ENCODE results near the gene MGLL. TPM values are rescaled to one million over a fixed set of nuclear protein-coding genes. Genes with fewer than 3 reads are reported as not detected.

The MGLL gene
- polyA plus RNA-seq, 1 experiment: 108 TPM

- no peak for TF ChIP-seq CTCF (IDR thresholded peaks at IDR 0.05; ENCODE audit: insufficient read depth, low read depth, low read length)
- Histone ChIP-seq H3K4me3 (ENCODE audit: low read depth, low read length) (no peak overlapping the region), H3K27me3 (ENCODE audit: control insufficient read depth, insufficient read depth, low read length) (no peaks in the 10 kb centered on the region), H3K36me3 (ENCODE audit: control insufficient read depth, insufficient read depth, low read length) (no peaks in the 10 kb centered on the region; the same call in none of the 2 replicates)
- CTCF ChIA-PET: no interaction called here
- no peak for DNase-seq (ENCODE audit: low read depth)
- POLR2A ChIA-PET: no interaction called here
Measured at GRCh38 chr3:127741246-127741645, 81.1 kb downstream of the MGLL start.

GRCh38 chr3:127740136-127740915 lies 82.0 kb downstream of the MGLL start:
- POLR2A ChIA-PET: no interaction called here
- CTCF ChIA-PET: no interaction called here
- no peak for DNase-seq (ENCODE audit: low read depth)
- Histone ChIP-seq H3K4me3 (ENCODE audit: low read depth, low read length) (no peak overlapping the region), H3K36me3 (ENCODE audit: control insufficient read depth, insufficient read depth, low read length) (no peaks in the 10 kb centered on the region; the same call in none of the 2 replicates), H3K27me3 (ENCODE audit: control insufficient read depth, insufficient read depth, low read length) (no peaks in the 10 kb centered on the region)
- TF ChIP-seq CTCF (IDR thresholded peaks at IDR 0.05; ENCODE audit: insufficient read depth, low read depth, low read length): no peak

GRCh38 chr3:127739347-127740135 lies 82.8 kb downstream of the MGLL start:
- ChIA-PET POLR2A (no interaction called here), CTCF (interaction anchor here (1.4 kb wide), 1 partner anchor 16 kb away, joined by 3 read pairs; no protein-coding TSS in a partner anchor)
- no peaks in the 10 kb centered on the region for H3K27me3 ChIP-seq (ENCODE audit: control insufficient read depth, insufficient read depth, low read length)
- H3K4me3 ChIP-seq (ENCODE audit: low read depth, low read length): no peak overlapping the region
- DNase-seq (ENCODE audit: low read depth): no peak
- H3K36me3 ChIP-seq (ENCODE audit: control insufficient read depth, insufficient read depth, low read length): no peaks in the 10 kb centered on the region; the same call in none of the 2 replicates
- no peak for TF ChIP-seq CTCF (IDR thresholded peaks at IDR 0.05; ENCODE audit: insufficient read depth, low read depth, low read length)

- TF ChIP-seq CTCF (IDR thresholded peaks at IDR 0.05; ENCODE audit: insufficient read depth, low read depth, low read length): no peak
- ChIA-PET POLR2A (no interaction called here), CTCF (interaction anchor here (0.6 to 1.4 kb wide), 2 partner anchors 9 to 15 kb away, joined by 3 to 5 read pairs; no protein-coding TSS in a partner anchor)
- Histone ChIP-seq H3K36me3 (ENCODE audit: control insufficient read depth, insufficient read depth, low read length) (no peaks in the 10 kb centered on the region; the same call in none of the 2 replicates), H3K4me3 (ENCODE audit: low read depth, low read length) (no peak overlapping the region), H3K27me3 (ENCODE audit: control insufficient read depth, insufficient read depth, low read length) (no peaks in the 10 kb centered on the region)
- DNase-seq (ENCODE audit: low read depth): no peak
Measured at GRCh38 chr3:127738192-127738840, 84.0 kb downstream of the MGLL start.

Data from BJ (cell line).